Hepatocyte (in vitro differentiated cells): ENCODE data around the gene AP3M1. TPM values are rescaled to one million over a fixed set of nuclear protein-coding genes. Genes with fewer than 3 reads are reported as not detected.
A peak's percentile ranks its signal among the peaks of the same experiment; 100 is the strongest.

ENCODE experiments used
- DNase-seq: peaks from one replicate; pipeline ENCODE4 v3.0.0-alpha.2; 2016; ENCODE audit warnings: low spot score
- H2AFZ ChIP-seq: fragments of 200-600 bp; sonication (generic); 2 replicates; pipeline ENCODE4 v1.6.0; 2016; ENCODE audit warnings: antibody characterized with exemption, mild to moderate bottlenecking
- H3K27ac ChIP-seq: fragments of 200-600 bp; sonication (generic); 2 replicates; pipeline ENCODE4 v1.5.1; 2016; ENCODE audit warnings: mild to moderate bottlenecking
- H3K27me3 ChIP-seq: fragments of 200-600 bp; sonication (generic); 2 replicates; pipeline ENCODE4 v1.6.1; 2016
- H3K36me3 ChIP-seq: fragments of 200-600 bp; sonication (generic); replicated peaks from 2 replicates; pipeline ENCODE4 v1.5.1; 2016; ENCODE audit warnings: low read depth; ENCODE audit not compliant: insufficient read depth
- H3K4me1 ChIP-seq: fragments of 200-600 bp; sonication (generic); 2 replicates; pipeline ENCODE4 v1.5.1; 2016; ENCODE audit warnings: mild to moderate bottlenecking, moderate library complexity; ENCODE audit not compliant: insufficient read depth
- H3K4me2 ChIP-seq: fragments of 200-600 bp; sonication (generic); 2 replicates; pipeline ENCODE4 v1.6.0; 2016
- H3K4me3 ChIP-seq: fragments of 200-600 bp; sonication (generic); 2 replicates; pipeline ENCODE4 v1.5.1; 2016; ENCODE audit warnings: mild to moderate bottlenecking
- H3K79me2 ChIP-seq: fragments of 200-600 bp; sonication (generic); 2 replicates; pipeline ENCODE4 v1.6.0; 2017; ENCODE audit warnings: mild to moderate bottlenecking
- H3K9me2 ChIP-seq: fragments of 200-600 bp; sonication (generic); replicated peaks from 2 replicates; pipeline ENCODE4 v1.6.0; 2017; ENCODE audit warnings: mild to moderate bottlenecking; ENCODE audit not compliant: insufficient read depth
- H3K9me3 ChIP-seq: fragments of 200-600 bp; sonication (generic); 2 replicates; pipeline ENCODE4 v1.5.1; 2016; ENCODE audit warnings: low read depth, mild to moderate bottlenecking
- H4K20me1 ChIP-seq: fragments of 200-600 bp; sonication (generic); 2 replicates; pipeline ENCODE4 v1.6.0; 2016; ENCODE audit warnings: mild to moderate bottlenecking; ENCODE audit not compliant: insufficient read depth, poor library complexity, severe bottlenecking
- EZH2 ChIP-seq: fragments of 200-600 bp; sonication (generic); IDR thresholded peaks from 2 replicates; pipeline ENCODE4 v1.6.1; 2016; ENCODE audit warnings: antibody characterized with exemption, mild to moderate bottlenecking, borderline replicate concordance
- EZH2phosphoT487 ChIP-seq: fragments of 200-600 bp; sonication (generic); IDR thresholded peaks from one replicate; pipeline ENCODE4 v1.6.1; 2018; ENCODE audit warnings: antibody characterized with exemption, mild to moderate bottlenecking, low read depth, moderate library complexity; ENCODE audit not compliant: unreplicated experiment, severe bottlenecking
- WGBS: methylation state at CpG from one replicate; pipeline ENCODE4 v1.1.6; 2016; ENCODE audit warnings: low lambda C conversion rate; ENCODE audit errors: missing lambda C conversion rate; 5-methylcytosine and 5-hydroxymethylcytosine counted together
- polyA plus RNA-seq: library from polyadenylated mRNA; unstranded; fragments of >200 nt; fragmentation: Nextera tagmentation; extraction: Ambion mirVana; gene quantifications from 2 replicates; pipeline ENCODE4 v1.2.1, GENCODE V29; 2016
- total RNA-seq: library from RNA; depleted of rRNA; stranded (reverse); fragments of >200 nt; gene quantifications from 2 replicates; pipeline ENCODE4 v1.2.3, GENCODE V29; 2014
- TF ChIP-seq, protein P1 (sequence below): fragments of 200-600 bp; sonication (generic); IDR thresholded peaks from 2 replicates; pipeline ENCODE4 v1.5.1; 2016; ENCODE audit warnings: antibody characterized with exemption, mild to moderate bottlenecking; ENCODE audit not compliant: poor library complexity

The AP3M1 gene
- total and polyA plus RNA-seq, 2 experiments from 2014 or later: 28.2 to 35.0 TPM

GRCh38 chr10:74081192-74081803, 69.3 kb downstream of the AP3M1 start:
- Histone ChIP-seq H3K27ac (no peak overlapping the region), H3K36me3 (no peaks in the 10 kb centered on the region), H3K79me2 (no peaks in the 10 kb centered on the region), H3K4me1 (peaks cover 4% of the 10 kb centered on the region), H3K4me2 (no peak overlapping the region), H3K9me2 (no peaks in the 10 kb centered on the region), H3K4me3 (no peak overlapping the region), H3K27me3 (no peaks in the 10 kb centered on the region), H3K9me3 (no peaks in the 10 kb centered on the region), H4K20me1 (no peaks in the 10 kb centered on the region), H2AFZ (no peak overlapping the region)
- 53% methylated on average over 4 of the region's 4 CpGs for WGBS
- no peak for TF ChIP-seq EZH2
- TF ChIP-seq, protein P1, sequence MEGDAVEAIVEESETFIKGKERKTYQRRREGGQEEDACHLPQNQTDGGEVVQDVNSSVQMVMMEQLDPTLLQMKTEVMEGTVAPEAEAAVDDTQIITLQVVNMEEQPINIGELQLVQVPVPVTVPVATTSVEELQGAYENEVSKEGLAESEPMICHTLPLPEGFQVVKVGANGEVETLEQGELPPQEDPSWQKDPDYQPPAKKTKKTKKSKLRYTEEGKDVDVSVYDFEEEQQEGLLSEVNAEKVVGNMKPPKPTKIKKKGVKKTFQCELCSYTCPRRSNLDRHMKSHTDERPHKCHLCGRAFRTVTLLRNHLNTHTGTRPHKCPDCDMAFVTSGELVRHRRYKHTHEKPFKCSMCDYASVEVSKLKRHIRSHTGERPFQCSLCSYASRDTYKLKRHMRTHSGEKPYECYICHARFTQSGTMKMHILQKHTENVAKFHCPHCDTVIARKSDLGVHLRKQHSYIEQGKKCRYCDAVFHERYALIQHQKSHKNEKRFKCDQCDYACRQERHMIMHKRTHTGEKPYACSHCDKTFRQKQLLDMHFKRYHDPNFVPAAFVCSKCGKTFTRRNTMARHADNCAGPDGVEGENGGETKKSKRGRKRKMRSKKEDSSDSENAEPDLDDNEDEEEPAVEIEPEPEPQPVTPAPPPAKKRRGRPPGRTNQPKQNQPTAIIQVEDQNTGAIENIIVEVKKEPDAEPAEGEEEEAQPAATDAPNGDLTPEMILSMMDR: peak; percentile 66
- no peak for TF ChIP-seq EZH2phosphoT487
- DNase-seq: peak; percentile 60

GRCh38 chr10:74079936-74080590, 70.6 kb downstream of the AP3M1 start:
- Histone ChIP-seq H4K20me1 (no peaks in the 10 kb centered on the region), H3K4me1 (peaks cover 4% of the 10 kb centered on the region), H3K36me3 (no peaks in the 10 kb centered on the region), H3K27me3 (no peaks in the 10 kb centered on the region), H3K79me2 (no peaks in the 10 kb centered on the region), H3K4me3 (no peak overlapping the region), H2AFZ (no peak overlapping the region), H3K9me2 (no peaks in the 10 kb centered on the region), H3K9me3 (no peaks in the 10 kb centered on the region), H3K4me2 (no peak overlapping the region), H3K27ac (no peak overlapping the region)
- no peak for DNase-seq
- TF ChIP-seq, protein P1: no peak
- TF ChIP-seq EZH2phosphoT487: no peak
- TF ChIP-seq EZH2: no peak
- 72% methylated on average over 2 of the region's 2 CpGs for WGBS

DNA sequence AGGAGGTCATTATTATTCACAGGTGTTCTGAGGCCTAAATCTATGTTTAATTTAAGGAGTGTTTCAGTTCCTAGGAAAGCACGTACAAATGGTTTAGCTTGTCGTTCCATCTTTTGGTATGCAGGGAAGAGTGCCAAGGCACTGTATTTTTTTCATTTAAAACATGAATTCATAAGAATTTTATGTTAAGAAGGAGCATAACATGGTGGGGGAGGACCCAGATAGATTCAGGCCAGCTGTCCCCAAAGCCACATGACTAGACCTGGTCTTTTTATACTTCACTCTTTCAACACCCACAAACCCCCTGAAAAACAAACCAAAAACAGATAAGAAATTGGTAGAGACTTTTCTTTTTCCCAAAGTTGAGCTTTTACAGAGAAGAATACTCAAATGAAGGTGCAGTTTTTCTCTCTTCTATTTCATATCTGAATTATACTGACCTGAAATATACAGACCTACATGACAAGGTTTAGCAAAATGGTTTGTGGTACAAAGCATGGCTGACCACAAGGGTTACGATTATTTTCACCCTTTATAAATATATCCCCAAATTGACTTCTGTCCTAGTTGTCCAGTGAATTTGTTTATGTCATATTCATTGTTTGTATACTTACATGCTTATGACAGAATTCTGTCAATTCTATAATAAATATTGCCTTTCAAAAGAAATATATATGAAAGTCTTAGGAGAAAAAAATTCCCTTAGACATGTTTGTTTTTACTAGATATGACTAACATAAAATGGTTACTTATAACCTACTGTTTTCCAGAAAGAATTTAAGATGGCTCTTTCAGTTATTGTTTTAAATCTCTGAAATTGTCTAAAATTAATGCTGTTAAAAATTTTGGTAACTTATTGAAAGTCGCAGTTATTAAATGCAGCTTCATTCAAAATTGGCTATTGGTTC, 71.3 kb downstream of the AP3M1 start:
- no peaks in the 10 kb centered on the region for H3K36me3 ChIP-seq
- WGBS: 76% methylated on average over 4 of the region's 4 CpGs
- H3K4me2 ChIP-seq: no peak overlapping the region
- TF ChIP-seq, protein P1: no peak
- no peak for TF ChIP-seq EZH2phosphoT487
- no peak for TF ChIP-seq EZH2
- H3K27me3 ChIP-seq: no peaks in the 10 kb centered on the region
- H3K79me2 ChIP-seq: no peaks in the 10 kb centered on the region
- no peaks in the 10 kb centered on the region for H3K9me3 ChIP-seq
- no peak overlapping the region for H2AFZ ChIP-seq
- H3K9me2 ChIP-seq: no peaks in the 10 kb centered on the region
- H3K4me3 ChIP-seq: no peak overlapping the region
- DNase-seq: no peak
- peaks cover 4% of the 10 kb centered on the region for H3K4me1 ChIP-seq
- H4K20me1 ChIP-seq: no peaks in the 10 kb centered on the region
- no peak overlapping the region for H3K27ac ChIP-seq
